ENCODE results near the gene UBE2D2.

UBE2D2 gene

DNA sequence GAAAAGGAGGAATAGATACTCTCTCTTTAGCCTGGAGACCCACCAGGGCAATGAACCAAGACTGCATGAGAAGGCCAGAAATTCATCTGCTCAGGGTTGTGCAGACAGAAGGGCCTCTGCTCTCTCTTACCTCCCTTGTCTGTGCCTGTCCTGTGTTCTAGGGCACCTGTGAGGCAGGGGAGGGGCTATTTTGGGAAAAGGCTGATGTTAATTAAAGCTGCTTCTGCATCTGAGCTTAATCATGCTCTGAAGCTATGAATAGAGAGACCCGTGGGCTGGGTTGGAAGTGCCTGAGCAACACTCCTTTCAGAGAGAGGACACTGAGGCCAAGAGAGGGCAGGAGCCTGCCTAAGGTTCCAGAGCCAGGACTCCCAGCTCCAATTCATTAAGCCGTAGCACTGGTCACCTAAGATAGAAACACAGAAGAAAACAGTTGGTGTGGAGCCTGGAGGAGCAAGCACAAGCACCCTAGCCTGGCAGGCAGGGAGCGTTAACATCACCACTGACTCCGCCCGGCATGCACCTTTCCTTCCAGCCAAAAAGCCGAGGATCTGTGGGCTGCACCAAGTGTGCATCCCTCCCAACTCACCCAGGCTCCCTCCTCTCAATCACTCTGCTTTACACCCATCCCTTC is 47.2 kb upstream of the UBE2D2 start (continued):
- no peak for TF ChIP-seq CSDC2 (CRISPR knock-in tag; IDR thresholded peaks at IDR 0.05)
- TF ChIP-seq, protein P1, sequence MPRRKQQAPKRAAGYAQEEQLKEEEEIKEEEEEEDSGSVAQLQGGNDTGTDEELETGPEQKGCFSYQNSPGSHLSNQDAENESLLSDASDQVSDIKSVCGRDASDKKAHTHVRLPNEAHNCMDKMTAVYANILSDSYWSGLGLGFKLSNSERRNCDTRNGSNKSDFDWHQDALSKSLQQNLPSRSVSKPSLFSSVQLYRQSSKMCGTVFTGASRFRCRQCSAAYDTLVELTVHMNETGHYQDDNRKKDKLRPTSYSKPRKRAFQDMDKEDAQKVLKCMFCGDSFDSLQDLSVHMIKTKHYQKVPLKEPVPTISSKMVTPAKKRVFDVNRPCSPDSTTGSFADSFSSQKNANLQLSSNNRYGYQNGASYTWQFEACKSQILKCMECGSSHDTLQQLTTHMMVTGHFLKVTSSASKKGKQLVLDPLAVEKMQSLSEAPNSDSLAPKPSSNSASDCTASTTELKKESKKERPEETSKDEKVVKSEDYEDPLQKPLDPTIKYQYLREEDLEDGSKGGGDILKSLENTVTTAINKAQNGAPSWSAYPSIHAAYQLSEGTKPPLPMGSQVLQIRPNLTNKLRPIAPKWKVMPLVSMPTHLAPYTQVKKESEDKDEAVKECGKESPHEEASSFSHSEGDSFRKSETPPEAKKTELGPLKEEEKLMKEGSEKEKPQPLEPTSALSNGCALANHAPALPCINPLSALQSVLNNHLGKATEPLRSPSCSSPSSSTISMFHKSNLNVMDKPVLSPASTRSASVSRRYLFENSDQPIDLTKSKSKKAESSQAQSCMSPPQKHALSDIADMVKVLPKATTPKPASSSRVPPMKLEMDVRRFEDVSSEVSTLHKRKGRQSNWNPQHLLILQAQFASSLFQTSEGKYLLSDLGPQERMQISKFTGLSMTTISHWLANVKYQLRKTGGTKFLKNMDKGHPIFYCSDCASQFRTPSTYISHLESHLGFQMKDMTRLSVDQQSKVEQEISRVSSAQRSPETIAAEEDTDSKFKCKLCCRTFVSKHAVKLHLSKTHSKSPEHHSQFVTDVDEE (CRISPR knock-in tag; IDR thresholded peaks at IDR 0.05): no peak

DNA sequence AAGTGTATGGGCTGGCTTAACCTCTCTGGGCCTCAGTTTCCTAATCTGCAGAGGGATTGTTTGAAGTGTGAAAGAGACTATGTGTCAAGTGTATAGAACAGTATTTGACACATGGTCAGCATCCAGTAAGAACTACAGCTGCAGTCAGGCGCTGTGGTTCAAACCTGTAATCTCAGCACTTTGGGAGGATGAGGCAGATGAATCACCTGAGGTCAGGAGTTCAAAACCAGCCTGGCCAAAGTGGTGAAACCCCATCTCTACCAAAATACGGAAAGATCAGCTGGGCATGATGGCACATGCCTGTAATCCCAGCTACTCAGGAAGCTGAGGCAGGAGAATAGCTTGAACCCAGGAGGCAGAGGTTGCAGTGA is 46.7 kb upstream of the UBE2D2 start:
- TF ChIP-seq, protein P2, sequence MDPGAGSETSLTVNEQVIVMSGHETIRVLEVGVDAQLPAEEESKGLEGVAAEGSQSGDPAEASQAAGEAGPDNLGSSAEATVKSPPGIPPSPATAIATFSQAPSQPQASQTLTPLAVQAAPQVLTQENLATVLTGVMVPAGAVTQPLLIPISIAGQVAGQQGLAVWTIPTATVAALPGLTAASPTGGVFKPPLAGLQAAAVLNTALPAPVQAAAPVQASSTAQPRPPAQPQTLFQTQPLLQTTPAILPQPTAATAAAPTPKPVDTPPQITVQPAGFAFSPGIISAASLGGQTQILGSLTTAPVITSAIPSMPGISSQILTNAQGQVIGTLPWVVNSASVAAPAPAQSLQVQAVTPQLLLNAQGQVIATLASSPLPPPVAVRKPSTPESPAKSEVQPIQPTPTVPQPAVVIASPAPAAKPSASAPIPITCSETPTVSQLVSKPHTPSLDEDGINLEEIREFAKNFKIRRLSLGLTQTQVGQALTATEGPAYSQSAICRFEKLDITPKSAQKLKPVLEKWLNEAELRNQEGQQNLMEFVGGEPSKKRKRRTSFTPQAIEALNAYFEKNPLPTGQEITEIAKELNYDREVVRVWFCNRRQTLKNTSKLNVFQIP (CRISPR knock-in tag; IDR thresholded peaks at IDR 0.05; ENCODE audit: borderline replicate concordance, low read depth): no peak
- TF ChIP-seq ZNF8 (CRISPR knock-in tag; IDR thresholded peaks at IDR 0.05) (no peak), ZNF70 (CRISPR knock-in tag; IDR thresholded peaks at IDR 0.05) (no peak)
- ATAC-seq: no peak

DNA sequence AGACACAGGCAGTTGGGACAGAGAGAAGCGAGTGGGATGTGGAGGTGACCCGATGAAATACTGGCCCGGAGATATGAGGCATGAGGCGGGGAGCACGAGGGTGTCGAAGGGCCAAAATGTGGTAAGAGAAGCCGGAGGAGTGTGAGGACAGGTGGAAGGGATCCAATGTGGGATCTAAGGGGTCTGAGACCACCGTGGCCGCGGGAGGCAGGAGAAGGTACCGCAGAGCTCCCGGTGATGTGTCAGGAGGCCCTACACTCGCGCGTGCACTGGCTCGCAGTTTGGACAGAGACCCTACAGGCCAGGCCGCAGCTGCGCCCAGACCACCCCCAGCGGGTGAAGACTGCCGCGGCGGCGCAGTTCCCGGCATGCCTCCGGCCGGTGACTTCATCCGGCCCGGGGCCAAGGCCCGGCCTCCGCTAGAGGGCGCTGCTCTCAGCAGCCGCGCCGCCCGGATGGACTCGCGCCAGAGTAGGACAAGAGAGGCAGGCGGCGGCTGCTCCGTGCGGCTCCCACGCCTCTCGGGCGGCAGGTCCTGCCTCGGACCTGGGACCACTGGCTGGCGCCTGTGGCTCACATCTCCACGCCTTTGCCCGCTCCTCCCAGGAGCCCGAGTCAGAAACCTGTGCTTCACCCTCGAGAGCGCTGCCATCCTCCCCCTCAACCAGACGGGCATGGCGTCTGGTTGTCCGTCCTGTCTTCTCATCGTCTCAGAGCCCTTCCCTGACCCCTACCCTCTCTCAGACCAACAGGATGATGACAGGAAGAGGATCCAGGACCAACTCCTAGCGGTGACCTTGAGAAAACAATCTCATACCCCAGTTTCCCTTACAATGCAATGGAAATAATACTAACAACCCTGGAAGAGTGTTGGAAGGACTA is 43.2 kb upstream of the UBE2D2 start:
- peak; percentile 89 for ATAC-seq
- TF ChIP-seq SNAI2 (CRISPR knock-in tag; IDR thresholded peaks at IDR 0.05): peak; percentile 51; the same call in 1 of the 2 replicates
- 0 out of 2 replicates have a peak, but pooled peaks have one; percentile 39 for TF ChIP-seq ZNF565 (CRISPR knock-in tag; conservative IDR thresholded peaks at IDR 0.05; ENCODE audit: low read depth)
- TF ChIP-seq ZFP30 (CRISPR knock-in tag; IDR thresholded peaks at IDR 0.05): no peak; the same call in 1 of the 2 replicates
- TF ChIP-seq ESRRG (CRISPR knock-in tag; IDR thresholded peaks at IDR 0.05): 0 out of 2 replicates have a peak, but pooled peaks have one; percentile 35
- TF ChIP-seq ZNF8 (CRISPR knock-in tag; IDR thresholded peaks at IDR 0.05): no peak
- peak; percentile 77; the same call in 1 of the 2 replicates for TF ChIP-seq ZFP3 (CRISPR knock-in tag; IDR thresholded peaks at IDR 0.05)
- TF ChIP-seq CSDC2 (CRISPR knock-in tag; IDR thresholded peaks at IDR 0.05): 0 out of 2 replicates have a peak, but pooled peaks have one; percentile 42
- TF ChIP-seq, protein P1 (CRISPR knock-in tag; IDR thresholded peaks at IDR 0.05): 0 out of 2 replicates have a peak, but pooled peaks have one; percentile 54
- no peak for TF ChIP-seq OSR1 (CRISPR knock-in tag; IDR thresholded peaks at IDR 0.05)
- 0 out of 2 replicates have a peak, but pooled peaks have one; percentile 15 for TF ChIP-seq ZNF70 (CRISPR knock-in tag; IDR thresholded peaks at IDR 0.05)
- TF ChIP-seq ISL1 (CRISPR knock-in tag; IDR thresholded peaks at IDR 0.05): no peak

DNA sequence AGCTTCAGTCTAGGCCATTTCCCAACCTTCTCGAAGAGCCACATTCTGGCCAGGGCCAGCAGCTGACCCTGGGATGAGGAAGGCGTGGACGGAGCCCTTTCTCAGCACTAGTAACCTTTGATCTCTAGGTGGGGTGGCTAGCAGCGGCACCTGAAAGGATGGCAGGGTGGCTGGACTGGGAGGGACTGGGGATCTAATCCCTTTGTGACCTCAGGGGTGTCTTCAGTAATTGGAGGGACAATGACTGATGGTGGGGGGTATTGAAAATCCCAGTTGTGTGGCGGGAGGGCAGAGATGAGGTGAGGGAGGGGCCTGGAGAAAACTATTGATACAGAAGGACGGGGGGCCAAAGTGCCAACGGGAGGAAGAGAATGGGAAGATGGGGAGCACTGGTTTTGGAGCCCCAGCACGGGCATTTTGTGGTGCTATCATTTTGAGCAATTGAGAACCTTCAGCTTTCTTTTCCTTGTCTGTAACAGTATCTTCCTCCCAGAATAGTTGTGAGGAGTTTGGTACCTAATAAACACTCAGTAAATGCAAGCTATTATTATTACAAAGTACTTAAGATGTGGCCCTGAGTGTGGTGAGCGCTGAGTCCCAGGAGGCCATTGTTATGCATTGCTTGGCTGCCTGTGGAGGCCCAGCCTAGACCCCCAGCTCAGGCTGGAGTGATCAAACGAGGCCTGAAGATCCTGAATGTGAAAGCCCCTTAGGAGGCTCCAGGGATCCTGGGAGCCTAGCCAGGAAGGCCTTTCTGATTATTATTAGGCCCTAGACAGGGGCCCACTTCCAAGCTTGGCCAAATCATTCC is 37.3 kb upstream of the UBE2D2 start:
- ATAC-seq: no peak
- TF ChIP-seq RARB (CRISPR knock-in tag; IDR thresholded peaks at IDR 0.05) (no peak), ZFP3 (CRISPR knock-in tag; IDR thresholded peaks at IDR 0.05) (no peak), ZNF70 (CRISPR knock-in tag; IDR thresholded peaks at IDR 0.05) (no peak)
- TF ChIP-seq, protein P3, sequence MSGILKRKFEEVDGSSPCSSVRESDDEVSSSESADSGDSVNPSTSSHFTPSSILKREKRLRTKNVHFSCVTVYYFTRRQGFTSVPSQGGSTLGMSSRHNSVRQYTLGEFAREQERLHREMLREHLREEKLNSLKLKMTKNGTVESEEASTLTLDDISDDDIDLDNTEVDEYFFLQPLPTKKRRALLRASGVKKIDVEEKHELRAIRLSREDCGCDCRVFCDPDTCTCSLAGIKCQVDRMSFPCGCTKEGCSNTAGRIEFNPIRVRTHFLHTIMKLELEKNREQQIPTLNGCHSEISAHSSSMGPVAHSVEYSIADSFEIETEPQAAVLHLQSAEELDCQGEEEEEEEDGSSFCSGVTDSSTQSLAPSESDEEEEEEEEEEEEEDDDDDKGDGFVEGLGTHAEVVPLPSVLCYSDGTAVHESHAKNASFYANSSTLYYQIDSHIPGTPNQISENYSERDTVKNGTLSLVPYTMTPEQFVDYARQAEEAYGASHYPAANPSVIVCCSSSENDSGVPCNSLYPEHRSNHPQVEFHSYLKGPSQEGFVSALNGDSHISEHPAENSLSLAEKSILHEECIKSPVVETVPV (CRISPR knock-in tag; IDR thresholded peaks at IDR 0.05): no peak

All from SK-N-SH treated with all-trans-retinoic acid at 6 μM for 48 hours (cell line).